Cardiac muscle cell (in vitro differentiated cells and primary cell): Measurements from ENCODE around the gene G2E3. TPM values are rescaled to one million over a fixed set of nuclear protein-coding genes. Genes with fewer than 3 reads are reported as not detected.

Experiments used
- DNase-seq, 2 donors: peaks; one replicate each; pipeline versions ENCODE4 v3.0.0 to v3.0.0-alpha.2; 2010 to 2017; ENCODE audit warnings: low read depth in 1 of 2, low spot score in 1 of 2
- H3K27ac ChIP-seq: fragments of 200-600 bp; sonication (generic); 2 replicates; pipeline ENCODE4 v1.5.1; 2016
- H3K27me3 ChIP-seq: fragments of 200-600 bp; sonication (generic); 2 replicates; pipeline ENCODE4 v1.6.0; 2016; ENCODE audit warnings: control low read depth
- H3K36me3 ChIP-seq: fragments of 200-600 bp; sonication (generic); 2 replicates; pipeline ENCODE4 v1.5.1; 2016; ENCODE audit warnings: control low read depth
- H3K4me1 ChIP-seq: fragments of 200-600 bp; sonication (generic); 2 replicates; pipeline ENCODE4 v1.8.1; 2017; ENCODE audit warnings: low read depth, mild to moderate bottlenecking, mixed run types
- H3K4me3 ChIP-seq: fragments of 200-600 bp; sonication (generic); 2 replicates; pipeline ENCODE4 v1.5.1; 2016; ENCODE audit warnings: mild to moderate bottlenecking
- H3K9me3 ChIP-seq: fragments of 200-600 bp; sonication (generic); 2 replicates; pipeline ENCODE4 v1.5.1; 2017; ENCODE audit warnings: low read depth, mild to moderate bottlenecking, control low read depth
- polyA plus RNA-seq: library from polyadenylated mRNA; unstranded; fragments of >200 nt; fragmentation: Nextera tagmentation; extraction: Ambion mirVana; gene quantifications from 2 replicates; pipeline ENCODE4 v1.2.1, GENCODE V29; 2016
- total RNA-seq: library from RNA; depleted of rRNA; stranded (reverse); fragments of >200 nt; gene quantifications from 2 replicates; pipeline ENCODE4 v1.2.3, GENCODE V29; 2016
- TF ChIP-seq, protein P1 (sequence below): IDR thresholded peaks from 2 replicates; pipeline ENCODE4 v1.5.1; 2012; ENCODE audit warnings: low read depth, mild to moderate bottlenecking, low read length

G2E3 gene
- total and polyA plus RNA-seq, 2 experiments from 2014 or later: 10.4 to 17.9 TPM

DNA sequence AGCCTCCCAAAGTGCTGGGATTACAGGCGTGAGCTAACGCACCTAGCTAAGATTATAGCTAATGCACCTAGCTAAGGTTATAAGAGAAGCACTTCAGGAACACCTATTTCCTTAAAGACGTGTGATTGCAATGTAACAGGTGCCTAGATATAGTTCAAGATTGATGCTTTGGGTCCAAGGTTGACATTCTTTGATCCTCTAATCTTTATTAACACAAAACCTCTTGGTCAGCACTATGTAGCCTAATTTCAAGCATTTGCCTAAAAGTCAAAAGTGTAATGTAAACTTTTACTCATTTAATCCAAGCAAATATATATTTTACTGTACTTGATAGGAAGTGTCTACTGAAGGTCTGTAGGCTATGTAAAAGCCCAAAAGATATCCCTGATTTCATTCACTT lies 99.7 kb downstream of the G2E3 start:
- Histone ChIP-seq H3K4me1 (no peaks in the 10 kb centered on the region), H3K9me3 (no peaks in the 10 kb centered on the region), H3K27me3 (no peaks in the 10 kb centered on the region), H3K36me3 (peaks cover 33% of the 10 kb centered on the region), H3K4me3 (no peak overlapping the region), H3K27ac (no peak overlapping the region)
- TF ChIP-seq, protein P1, sequence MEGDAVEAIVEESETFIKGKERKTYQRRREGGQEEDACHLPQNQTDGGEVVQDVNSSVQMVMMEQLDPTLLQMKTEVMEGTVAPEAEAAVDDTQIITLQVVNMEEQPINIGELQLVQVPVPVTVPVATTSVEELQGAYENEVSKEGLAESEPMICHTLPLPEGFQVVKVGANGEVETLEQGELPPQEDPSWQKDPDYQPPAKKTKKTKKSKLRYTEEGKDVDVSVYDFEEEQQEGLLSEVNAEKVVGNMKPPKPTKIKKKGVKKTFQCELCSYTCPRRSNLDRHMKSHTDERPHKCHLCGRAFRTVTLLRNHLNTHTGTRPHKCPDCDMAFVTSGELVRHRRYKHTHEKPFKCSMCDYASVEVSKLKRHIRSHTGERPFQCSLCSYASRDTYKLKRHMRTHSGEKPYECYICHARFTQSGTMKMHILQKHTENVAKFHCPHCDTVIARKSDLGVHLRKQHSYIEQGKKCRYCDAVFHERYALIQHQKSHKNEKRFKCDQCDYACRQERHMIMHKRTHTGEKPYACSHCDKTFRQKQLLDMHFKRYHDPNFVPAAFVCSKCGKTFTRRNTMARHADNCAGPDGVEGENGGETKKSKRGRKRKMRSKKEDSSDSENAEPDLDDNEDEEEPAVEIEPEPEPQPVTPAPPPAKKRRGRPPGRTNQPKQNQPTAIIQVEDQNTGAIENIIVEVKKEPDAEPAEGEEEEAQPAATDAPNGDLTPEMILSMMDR: no peak
- no peak for DNase-seq

DNA sequence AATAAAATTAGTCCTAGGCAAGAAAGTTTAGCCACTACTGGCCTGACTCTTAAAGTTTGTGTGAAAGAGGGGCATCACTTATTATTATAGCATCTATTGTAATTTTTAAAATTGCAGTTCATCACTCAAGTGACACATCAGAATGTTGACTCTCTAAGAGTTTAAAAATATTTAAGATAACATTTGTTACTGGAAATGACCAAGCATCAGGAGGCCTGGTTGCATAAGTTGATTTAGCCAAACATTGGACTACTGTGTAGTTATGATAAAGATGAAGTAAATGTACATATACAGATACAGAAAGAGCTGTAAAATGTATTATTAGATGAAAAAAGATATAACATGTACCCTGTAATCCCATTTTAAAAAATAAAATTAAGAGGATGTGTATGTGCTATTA lies 110.6 kb downstream of the G2E3 start:
- peaks cover 10% of the 10 kb centered on the region for H3K4me1 ChIP-seq
- H3K27me3 ChIP-seq: no peaks in the 10 kb centered on the region
- H3K4me3 ChIP-seq: no peak overlapping the region
- DNase-seq: peak in 1 of 2 donors; percentile 40
- H3K36me3 ChIP-seq: peaks cover under 1% of the 10 kb centered on the region
- TF ChIP-seq, protein P1: no peak
- H3K27ac ChIP-seq: no peak overlapping the region
- H3K9me3 ChIP-seq: no peaks in the 10 kb centered on the region

Other genes starting within 250 kb of the G2E3 start
- 48.4 and 51.7 TPM in 2 replicates for gene SCFD1, start 63.2 kb downstream of the G2E3 start, total RNA-seq
- gene SCFD1, start 63.2 kb downstream of the G2E3 start, polyA plus RNA-seq: 76.3 and 86.6 TPM in 2 replicates